Inflammatory macrophage treated with lipopolysaccharide for 4 hours (primary cell): ENCODE measurements around the gene GRK1.

ENCODE experiments used
- DNase-seq: peaks from one replicate; pipeline ENCODE4 v3.0.0-alpha.2; 2020

Gene GRK1

GRCh38 chr13:113783200-113783881 lies 116.3 kb downstream of the GRK1 start:
- DNase-seq, result no peak

- no peak for DNase-seq
Measured at GRCh38 chr13:113783966-113784644, 117.1 kb downstream of the GRK1 start.

GRCh38 chr13:113784645-113785024 lies 117.6 kb downstream of the GRK1 start:
- no peak for DNase-seq

- DNase-seq, result no peak
Measured at GRCh38 chr13:113785051-113786010, 118.3 kb downstream of the GRK1 start.

- DNase-seq, result no peak
Measured at GRCh38 chr13:113786262-113786841, 119.3 kb downstream of the GRK1 start.
